ENCODE data around the gene IL1RAP.

- no peak for TF ChIP-seq CTCF (IDR thresholded peaks at IDR 0.05)
- no peak for TF ChIP-seq ZFX (IDR thresholded peaks at IDR 0.05; ENCODE audit: borderline replicate concordance)
These were observed 19.8 kb downstream of the IL1RAP start for GRCh38 chr3:190533511-190534281.
